ENCODE measurements around the gene HMCN1. TPM values are rescaled to one million over a fixed set of nuclear protein-coding genes. Genes with fewer than 3 reads are reported as not detected.

Gene HMCN1
- total and polyA plus RNA-seq, 4 donors = 1.5 to 6.8 (median 3.5) TPM

- 75% methylated on average over 5 of the region's 5 CpGs for WGBS
- Histone ChIP-seq H3K27ac (ENCODE audit: low read depth in 1 of 2, low read length in 2 of 2) (no peak overlapping the region), H3K4me3 (ENCODE audit: low read depth in 1 of 3, low read length in 3 of 3) (no peak overlapping the region), H3K4me1 (ENCODE audit: control insufficient read depth in 4 of 4, insufficient read depth in 4 of 4, low read length in 3 of 4) (no peaks in the 10 kb centered on the region), H3K9ac (ENCODE audit: low read depth in 1 of 2, low read length in 2 of 2) (no peak overlapping the region), H3K27me3 (ENCODE audit: control insufficient read depth in 4 of 4, insufficient read depth in 4 of 4, low read length in 3 of 4) (no peaks in the 10 kb centered on the region), H3K36me3 (ENCODE audit: control insufficient read depth in 4 of 4, insufficient read depth in 3 of 4, low read depth in 1 of 4, low read length in 3 of 4) (no peaks in the 10 kb centered on the region), H3K9me3 (ENCODE audit: control insufficient read depth in 4 of 4, low read length in 3 of 4) (no peaks in the 10 kb centered on the region)
- no peak for DNase-seq (ENCODE audit: low spot score)
- no peak for TF ChIP-seq CTCF (IDR thresholded peaks at IDR 0.05; ENCODE audit: low read depth, low read length, missing input control)
- no peak for TF ChIP-seq ATF3 (IDR thresholded peaks at IDR 0.05)
- TF ChIP-seq HNF4G (IDR thresholded peaks at IDR 0.05) = no peak
- TF ChIP-seq NR2F2 (IDR thresholded peaks at IDR 0.05) = no peak
- TF ChIP-seq ZBTB33 (IDR thresholded peaks at IDR 0.05) = no peak
- no peak for TF ChIP-seq FOXA1 (IDR thresholded peaks at IDR 0.05)
- no peak for TF ChIP-seq RXRA (IDR thresholded peaks at IDR 0.05)
- TF ChIP-seq SP1 (IDR thresholded peaks at IDR 0.05) = no peak
- no peak for TF ChIP-seq YY1 (IDR thresholded peaks at IDR 0.05)
- TF ChIP-seq RAD21 (IDR thresholded peaks at IDR 0.05) = no peak
Observed at GRCh38 chr1:185864331-185864730, 130.1 kb downstream of the HMCN1 start.

GRCh38 chr1:185864889-185865517 is 130.8 kb downstream of the HMCN1 start:
- WGBS = 86% methylated on average over 2 of the region's 2 CpGs
- Histone ChIP-seq H3K4me1 (ENCODE audit: control insufficient read depth in 4 of 4, insufficient read depth in 4 of 4, low read length in 3 of 4) (no peaks in the 10 kb centered on the region), H3K27me3 (ENCODE audit: control insufficient read depth in 4 of 4, insufficient read depth in 4 of 4, low read length in 3 of 4) (no peaks in the 10 kb centered on the region), H3K9ac (ENCODE audit: low read depth in 1 of 2, low read length in 2 of 2) (no peak overlapping the region), H3K9me3 (ENCODE audit: control insufficient read depth in 4 of 4, low read length in 3 of 4) (no peaks in the 10 kb centered on the region), H3K27ac (ENCODE audit: low read depth in 1 of 2, low read length in 2 of 2) (no peak overlapping the region), H3K36me3 (ENCODE audit: control insufficient read depth in 4 of 4, insufficient read depth in 3 of 4, low read depth in 1 of 4, low read length in 3 of 4) (no peaks in the 10 kb centered on the region), H3K4me3 (ENCODE audit: low read depth in 1 of 3, low read length in 3 of 3) (no peak overlapping the region)
- TF ChIP-seq YY1 (IDR thresholded peaks at IDR 0.05) = no peak
- TF ChIP-seq TAF1 (conservative IDR thresholded peaks at IDR 0.05) = no peak
- TF ChIP-seq RAD21 (IDR thresholded peaks at IDR 0.05) = no peak
- TF ChIP-seq HNF4A (conservative IDR thresholded peaks at IDR 0.05) = no peak
- TF ChIP-seq RXRA (IDR thresholded peaks at IDR 0.05) = no peak
- TF ChIP-seq EGR1 (IDR thresholded peaks at IDR 0.05; ENCODE audit: low read depth in 2 of 2) = no peak
- no peak for DNase-seq (ENCODE audit: low spot score)

- Histone ChIP-seq H3K9ac (ENCODE audit: low read depth in 1 of 2, low read length in 2 of 2) (no peak overlapping the region), H3K4me1 (ENCODE audit: control insufficient read depth in 4 of 4, insufficient read depth in 4 of 4, low read length in 3 of 4) (peaks cover 0 to 9% (median 1%) of the 10 kb centered on the region in 4 donors), H3K27ac (ENCODE audit: low read depth in 1 of 2, low read length in 2 of 2) (no peak overlapping the region), H3K9me3 (ENCODE audit: control insufficient read depth in 4 of 4, low read length in 3 of 4) (no peaks in the 10 kb centered on the region), H3K36me3 (ENCODE audit: control insufficient read depth in 4 of 4, insufficient read depth in 3 of 4, low read depth in 1 of 4, low read length in 3 of 4) (no peaks in the 10 kb centered on the region), H3K27me3 (ENCODE audit: control insufficient read depth in 4 of 4, insufficient read depth in 4 of 4, low read length in 3 of 4) (no peaks in the 10 kb centered on the region), H3K4me3 (ENCODE audit: low read depth in 1 of 3, low read length in 3 of 3) (no peak overlapping the region)
- WGBS = 80% methylated on average over 2 of the region's 2 CpGs
- DNase-seq (ENCODE audit: low spot score) = no peak
- TF ChIP-seq NR2F2 (IDR thresholded peaks at IDR 0.05) (no peak), ZBTB33 (IDR thresholded peaks at IDR 0.05) (no peak), TAF1 (conservative IDR thresholded peaks at IDR 0.05) (no peak), MAX (IDR thresholded peaks at IDR 0.05) (no peak), HNF4G (IDR thresholded peaks at IDR 0.05) (no peak), RXRA (IDR thresholded peaks at IDR 0.05) (no peak), YY1 (IDR thresholded peaks at IDR 0.05) (no peak), GABPA (IDR thresholded peaks at IDR 0.05 in 1 of 2, conservative IDR thresholded peaks at IDR 0.05 in 1 of 2) (no peak), ATF3 (IDR thresholded peaks at IDR 0.05) (no peak), HNF4A (conservative IDR thresholded peaks at IDR 0.05) (no peak), EGR1 (IDR thresholded peaks at IDR 0.05; ENCODE audit: low read depth in 2 of 2) (no peak), RAD21 (IDR thresholded peaks at IDR 0.05) (no peak), FOXA1 (IDR thresholded peaks at IDR 0.05) (no peak), FOXA2 (IDR thresholded peaks at IDR 0.05) (no peak), CTCF (IDR thresholded peaks at IDR 0.05; ENCODE audit: low read depth, low read length, missing input control) (no peak), JUND (IDR thresholded peaks at IDR 0.05) (no peak), SP1 (IDR thresholded peaks at IDR 0.05) (no peak)
Observed at GRCh38 chr1:185869590-185869989, 135.4 kb downstream of the HMCN1 start.

All from liver (tissue), 9 donors.